ENCODE data around the gene IGF1R. TPM values are rescaled to one million over a fixed set of nuclear protein-coding genes. Genes with fewer than 3 reads are reported as not detected.

Gene IGF1R
- total RNA-seq, result 55.4 and 99.7 TPM in 2 replicates

GRCh38 chr15:98647774-98648653, at the start of gene IGF1R:
IGF1R (plus strand) TSS chr15:98648539; CDS start chr15:98649582, 1,043 bp downstream.

Small RNA genes within 50 kb of the gene (small RNA-seq; reads per million reads assigned to genes)
- gene MIR4714, result not detected

Data from placental epithelial cell (primary cell).